AG10803 (cell line): ENCODE measurements around the gene INPP5E.
"Not testable (repeated sequence)": the region's sequence is repeated elsewhere in the genome, so short reads cannot be mapped to it uniquely, and the experiment has no call there.

Experiments used
- DNase-seq: peaks from one replicate; pipeline ENCODE4 v3.0.0; 2010; ENCODE audit warnings: low read depth
- H3K4me3 ChIP-seq: 2 replicates; pipeline ENCODE4 v1.5.1; 2011; ENCODE audit warnings: mild to moderate bottlenecking, low read length, control low read depth
- TF ChIP-seq, protein P1 (sequence below): conservative IDR thresholded peaks from 2 replicates; pipeline ENCODE4 v1.5.1; 2011; ENCODE audit warnings: mild to moderate bottlenecking, low read length, control low read depth, inconsistent platforms

Gene INPP5E

DNA sequence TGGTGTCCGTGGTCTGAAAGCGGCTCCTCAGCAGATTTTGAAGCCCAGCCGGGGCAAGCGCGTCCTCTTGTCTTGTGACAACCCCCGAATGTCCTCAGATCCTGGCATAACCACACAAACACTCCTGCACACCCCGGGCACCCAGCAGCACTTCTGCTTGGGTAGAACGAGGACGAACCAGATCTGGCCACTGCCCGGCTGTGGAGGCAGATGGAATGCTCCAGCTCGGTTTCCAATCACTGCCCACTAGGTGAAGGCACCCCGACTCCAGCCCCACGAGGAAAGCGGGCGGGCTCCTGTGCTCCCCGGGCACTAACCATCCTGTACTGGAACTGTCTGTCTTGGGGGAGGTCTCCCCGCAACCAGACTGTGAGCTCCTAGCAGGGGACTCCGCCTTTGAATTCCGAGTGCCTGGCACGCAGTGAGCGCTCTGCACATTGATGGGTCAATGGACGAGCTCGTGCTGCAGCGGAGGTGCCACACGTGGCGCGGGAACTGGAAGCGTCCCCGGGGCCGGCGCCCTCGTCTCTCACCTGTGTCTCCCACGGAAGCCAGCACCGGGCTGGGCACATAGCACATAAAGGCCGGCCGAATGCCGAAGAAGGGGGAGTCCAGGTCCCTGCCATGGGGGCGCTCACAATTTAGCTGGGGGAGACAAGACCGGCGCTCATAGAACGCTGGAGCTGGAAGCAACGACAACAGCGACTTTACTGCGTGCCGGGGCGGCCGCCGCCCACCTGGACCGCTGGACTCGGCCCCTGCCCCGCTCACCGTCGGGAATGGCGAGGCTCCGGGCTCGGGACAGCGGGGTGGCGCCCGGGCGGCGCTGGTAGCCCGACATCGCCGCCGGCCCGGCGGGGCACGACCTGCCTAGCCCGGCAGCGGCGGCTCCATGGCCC lies 29.8 kb downstream of the INPP5E start:
- peak; percentile 31 for DNase-seq
- H3K4me3 ChIP-seq = peak overlapping the region; percentile 94
- TF ChIP-seq, protein P1, sequence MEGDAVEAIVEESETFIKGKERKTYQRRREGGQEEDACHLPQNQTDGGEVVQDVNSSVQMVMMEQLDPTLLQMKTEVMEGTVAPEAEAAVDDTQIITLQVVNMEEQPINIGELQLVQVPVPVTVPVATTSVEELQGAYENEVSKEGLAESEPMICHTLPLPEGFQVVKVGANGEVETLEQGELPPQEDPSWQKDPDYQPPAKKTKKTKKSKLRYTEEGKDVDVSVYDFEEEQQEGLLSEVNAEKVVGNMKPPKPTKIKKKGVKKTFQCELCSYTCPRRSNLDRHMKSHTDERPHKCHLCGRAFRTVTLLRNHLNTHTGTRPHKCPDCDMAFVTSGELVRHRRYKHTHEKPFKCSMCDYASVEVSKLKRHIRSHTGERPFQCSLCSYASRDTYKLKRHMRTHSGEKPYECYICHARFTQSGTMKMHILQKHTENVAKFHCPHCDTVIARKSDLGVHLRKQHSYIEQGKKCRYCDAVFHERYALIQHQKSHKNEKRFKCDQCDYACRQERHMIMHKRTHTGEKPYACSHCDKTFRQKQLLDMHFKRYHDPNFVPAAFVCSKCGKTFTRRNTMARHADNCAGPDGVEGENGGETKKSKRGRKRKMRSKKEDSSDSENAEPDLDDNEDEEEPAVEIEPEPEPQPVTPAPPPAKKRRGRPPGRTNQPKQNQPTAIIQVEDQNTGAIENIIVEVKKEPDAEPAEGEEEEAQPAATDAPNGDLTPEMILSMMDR = 0 out of 2 replicates have a peak, but pooled peaks have one; percentile 0

GRCh38 chr9:136407911-136408310 lies 31.7 kb downstream of the INPP5E start:
- no peak overlapping the region for H3K4me3 ChIP-seq
- TF ChIP-seq, protein P1 = no peak
- DNase-seq = no peak

DNA sequence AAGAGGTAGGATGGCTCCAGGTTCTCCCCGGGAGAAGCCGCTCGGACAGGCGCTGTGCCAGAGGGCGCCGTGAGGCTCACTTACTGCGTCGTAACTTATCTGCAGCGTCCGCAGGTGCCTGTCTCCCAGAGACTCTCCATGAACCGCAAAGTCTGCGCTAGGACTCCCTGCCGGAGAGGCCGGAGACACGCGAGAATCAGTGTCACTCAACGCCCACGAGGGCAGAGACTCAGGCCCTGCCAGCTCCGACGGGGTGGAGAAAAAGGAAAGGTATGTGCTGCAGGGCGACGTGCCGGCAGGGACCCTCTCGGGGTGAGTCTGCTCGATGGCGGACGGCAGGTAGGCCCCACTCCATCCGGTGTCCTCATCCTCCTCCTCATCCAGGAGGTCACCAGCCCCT lies 32.6 kb downstream of the INPP5E start:
- DNase-seq, H3K4me3 ChIP-seq: not testable (repeated sequence)

DNA sequence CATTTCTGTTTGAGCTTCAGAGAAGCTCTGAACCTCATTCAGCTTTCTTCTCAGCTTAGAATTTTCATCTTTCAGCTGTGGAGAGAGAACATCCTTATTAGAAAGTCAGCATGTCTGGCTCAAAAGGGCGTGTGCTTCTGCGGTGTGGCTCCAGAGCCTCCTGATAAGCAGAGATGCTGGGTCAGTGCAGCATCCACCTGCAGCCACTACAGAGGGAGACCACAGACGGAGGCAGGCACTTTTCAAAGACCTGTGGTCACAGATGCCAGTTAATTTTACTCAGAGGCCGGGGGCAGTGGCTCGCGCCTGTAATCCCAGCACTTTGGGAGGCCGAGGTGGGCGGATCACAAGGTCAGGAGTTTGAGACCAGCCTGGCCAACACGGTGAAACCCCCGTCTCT lies 33.7 kb downstream of the INPP5E start:
- DNase-seq, H3K4me3 ChIP-seq: not testable (repeated sequence)

GRCh38 chr9:136405481-136405880 lies 34.2 kb downstream of the INPP5E start:
- DNase-seq = no peak
- H3K4me3 ChIP-seq = no peak overlapping the region
- TF ChIP-seq, protein P1 = no peak

GRCh38 chr9:136404801-136405136 lies 34.9 kb downstream of the INPP5E start:
- no peak for DNase-seq
- TF ChIP-seq, protein P1 = no peak
- H3K4me3 ChIP-seq = no peak overlapping the region

- DNase-seq = no peak
- H3K4me3 ChIP-seq = no peak overlapping the region
- TF ChIP-seq, protein P1 = no peak
Observed at GRCh38 chr9:136403915-136404800, 35.5 kb downstream of the INPP5E start.

DNA sequence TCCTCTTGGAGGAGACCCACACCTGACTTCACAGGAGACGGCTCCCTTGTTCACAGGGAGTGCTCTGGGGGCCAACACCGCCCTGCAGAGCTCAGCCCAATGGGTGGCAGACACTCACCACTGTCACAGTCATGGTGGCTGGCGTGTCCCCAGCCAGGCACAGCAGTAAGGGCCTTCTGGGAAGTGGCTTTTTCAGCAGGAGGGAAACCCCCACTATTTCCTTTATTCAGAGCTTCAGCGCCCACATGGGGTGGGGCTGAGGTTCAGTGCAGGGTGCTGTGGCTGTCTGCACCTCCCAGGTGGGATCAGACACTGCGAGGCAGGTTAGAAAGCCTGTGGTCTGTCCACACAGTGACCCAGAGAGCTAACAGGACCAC lies 36.1 kb downstream of the INPP5E start:
- DNase-seq = no peak
- TF ChIP-seq, protein P1 = no peak
- H3K4me3 ChIP-seq = no peak overlapping the region
